GM18858 (cell line): Measurements from ENCODE around the gene CARS1.

ENCODE experiments used
- ATAC-seq: cut with Tn5 transposase; IDR thresholded peaks from one replicate; pipeline ENCODE4 v1.9.1; 2021; ENCODE audit not compliant: unreplicated experiment

CARS1 gene

GRCh38 chr11:2963112-2963754 is 94.0 kb downstream of the CARS1 start:
- ATAC-seq = no peak

- no peak for ATAC-seq
Observed at GRCh38 chr11:2961080-2961479, 96.1 kb downstream of the CARS1 start.

- no peak for ATAC-seq
Observed at GRCh38 chr11:2960139-2960538, 97.1 kb downstream of the CARS1 start.

GRCh38 chr11:2958251-2958650 is 99.0 kb downstream of the CARS1 start:
- ATAC-seq = no peak

- ATAC-seq = no peak
Observed at GRCh38 chr11:2955906-2956476, 101.2 kb downstream of the CARS1 start.

GRCh38 chr11:2954263-2954662 is 103.0 kb downstream of the CARS1 start:
- no peak for ATAC-seq

GRCh38 chr11:2952290-2952689 is 104.9 kb downstream of the CARS1 start:
- ATAC-seq = no peak

- no peak for ATAC-seq
Observed at GRCh38 chr11:2951231-2952110, 105.8 kb downstream of the CARS1 start.
